ENCODE results near the gene USP37.
"Not testable (repeated sequence)": the region's sequence is repeated elsewhere in the genome, so short reads cannot be mapped to it uniquely, and the experiment has no call there.

Gene USP37

DNA sequence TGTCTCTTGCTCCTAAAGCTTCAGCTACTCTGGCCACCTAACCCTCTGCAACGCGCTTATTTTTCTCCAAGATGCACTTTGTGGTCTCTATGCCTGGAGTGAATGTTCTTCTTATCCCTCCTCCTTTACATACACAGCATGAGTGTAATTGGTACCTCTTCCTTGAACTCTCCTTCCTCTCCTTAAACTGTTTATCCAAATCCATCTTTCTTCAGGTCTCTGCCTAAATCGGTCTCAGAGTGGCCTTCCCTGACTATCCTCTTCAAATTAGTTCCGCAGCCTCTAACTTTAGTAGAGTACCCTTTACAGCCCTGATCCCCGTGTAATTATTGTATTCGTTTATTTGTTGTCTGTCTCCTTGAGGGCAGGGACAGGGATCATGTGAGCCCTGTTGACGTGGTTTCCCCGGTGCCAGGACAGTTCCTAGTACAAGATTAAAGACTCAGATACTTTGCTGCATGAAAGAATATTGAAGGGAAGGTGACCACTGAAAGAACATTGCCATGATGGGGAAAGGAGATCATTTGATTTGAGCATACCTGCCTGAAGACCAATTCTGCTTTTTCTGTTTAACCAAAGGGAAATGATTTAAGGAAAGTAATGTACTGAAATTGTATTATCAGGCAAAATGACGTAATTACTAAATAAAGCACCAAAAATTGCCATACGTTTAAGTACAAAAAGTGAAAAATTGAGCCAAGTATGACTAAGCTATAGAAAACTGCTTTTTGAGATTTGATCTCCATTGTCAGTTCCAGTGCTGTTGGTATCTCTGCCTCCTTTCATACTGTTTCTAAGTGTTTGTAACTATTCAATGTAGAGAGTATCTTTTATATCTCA, 1.7 kb upstream of the USP37 start:
- peak; percentile 64 to 68 for DNase-seq
- TF ChIP-seq POLR2A (IDR thresholded peaks at IDR 0.05; ENCODE audit: low read length) (peak; percentile 76), GATA1 (IDR thresholded peaks at IDR 0.05; ENCODE audit: low read depth, low read length) (no peak)

DNA sequence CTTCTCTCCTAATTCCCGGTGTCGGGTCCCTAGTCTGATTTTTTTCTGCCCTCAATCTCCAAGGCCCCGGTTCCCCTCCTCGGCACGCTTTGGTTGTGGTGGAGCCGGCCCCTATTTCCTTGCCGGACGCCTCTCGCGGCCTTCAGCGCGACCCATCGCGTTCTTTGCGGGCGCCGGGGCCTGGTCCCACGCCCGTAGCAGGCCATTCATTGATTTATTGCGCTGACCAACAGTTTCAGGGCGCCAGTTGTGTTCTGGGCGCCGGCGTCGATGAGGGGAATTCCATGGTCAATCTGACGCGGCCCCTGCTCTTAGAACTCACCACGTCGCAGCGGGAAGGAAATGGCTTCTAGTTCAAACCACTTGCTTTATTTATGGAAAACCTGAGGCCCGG, 884 bp upstream of the USP37 start:
- no peak for TF ChIP-seq GATA1 (IDR thresholded peaks at IDR 0.05; ENCODE audit: low read depth, low read length)
- TF ChIP-seq POLR2A (IDR thresholded peaks at IDR 0.05; ENCODE audit: low read length), result no peak
- DNase-seq, result peak; percentile 73

- TF ChIP-seq GATA1 (IDR thresholded peaks at IDR 0.05; ENCODE audit: low read depth, low read length) (no peak), POLR2A (IDR thresholded peaks at IDR 0.05; ENCODE audit: low read length) (no peak)
- no peak for DNase-seq
Measured at GRCh38 chr2:218567797-218568189, 358 bp downstream of the USP37 start.

DNA sequence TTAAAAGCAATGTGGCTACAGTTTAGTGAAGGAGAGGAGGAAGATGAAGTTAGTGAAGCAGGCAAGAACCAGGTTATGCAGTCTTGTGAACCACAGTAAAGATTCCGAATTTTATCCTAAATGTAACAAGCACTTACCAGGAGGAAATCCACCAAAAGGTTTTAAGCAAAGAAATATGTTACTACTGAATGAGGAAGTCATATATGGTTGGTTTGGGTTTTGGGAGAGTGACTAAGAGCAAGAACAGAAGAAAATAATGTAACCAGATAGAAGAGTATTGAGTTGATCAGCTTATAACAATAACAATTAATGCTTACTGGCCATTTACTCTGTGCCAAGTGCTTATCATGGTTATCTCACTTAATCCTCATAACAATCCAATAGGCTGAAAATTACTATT, 1.9 kb downstream of the USP37 start:
- no peak for DNase-seq
- TF ChIP-seq GATA1 (IDR thresholded peaks at IDR 0.05; ENCODE audit: low read depth, low read length), result no peak
- TF ChIP-seq POLR2A (IDR thresholded peaks at IDR 0.05; ENCODE audit: low read length), result no peak

DNA sequence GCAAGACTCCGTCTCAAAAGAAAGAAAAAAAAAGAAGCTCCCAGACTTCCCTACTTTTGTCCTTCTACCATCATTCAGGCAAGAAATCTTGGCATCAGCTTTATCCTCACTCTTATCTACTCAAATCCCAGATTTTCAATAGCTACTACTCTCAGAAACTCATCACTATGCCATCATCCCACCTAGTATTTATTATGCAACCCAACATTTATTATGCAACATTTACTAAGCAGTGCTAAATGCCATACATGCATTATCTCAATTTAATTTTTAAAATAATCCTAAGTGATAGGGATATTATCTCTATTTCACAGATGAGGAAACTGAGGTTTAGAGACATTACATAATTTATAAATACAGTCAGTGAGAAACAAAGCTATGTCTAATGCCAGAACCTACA, 4.1 kb downstream of the USP37 start:
- TF ChIP-seq POLR2A (IDR thresholded peaks at IDR 0.05; ENCODE audit: low read length) (no peak), GATA1 (IDR thresholded peaks at IDR 0.05; ENCODE audit: low read depth, low read length) (no peak)
- DNase-seq, result no peak

DNA sequence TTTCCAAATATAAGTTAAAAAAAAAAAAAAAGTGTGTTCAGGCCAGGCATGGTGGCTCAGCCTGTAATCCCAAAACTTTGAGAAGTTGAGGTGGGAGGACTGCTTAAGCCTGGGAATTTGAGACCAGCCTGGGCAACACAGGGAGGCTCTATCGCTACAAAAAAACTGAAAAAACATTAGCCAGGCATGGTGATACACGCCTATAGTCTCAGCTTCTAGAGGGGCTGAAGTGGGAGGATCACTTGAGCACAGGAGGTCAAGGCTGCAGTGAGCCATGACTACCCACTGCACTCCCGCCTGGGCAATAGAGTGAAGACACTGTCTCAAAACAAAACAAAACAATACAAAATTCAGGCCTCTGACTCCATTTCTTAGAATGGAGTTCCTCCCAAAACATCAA, 9.2 kb downstream of the USP37 start:
- TF ChIP-seq POLR2A (IDR thresholded peaks at IDR 0.05; ENCODE audit: low read length) (no peak), GATA1 (IDR thresholded peaks at IDR 0.05; ENCODE audit: low read depth, low read length) (no peak)
- DNase-seq, result no peak

DNA sequence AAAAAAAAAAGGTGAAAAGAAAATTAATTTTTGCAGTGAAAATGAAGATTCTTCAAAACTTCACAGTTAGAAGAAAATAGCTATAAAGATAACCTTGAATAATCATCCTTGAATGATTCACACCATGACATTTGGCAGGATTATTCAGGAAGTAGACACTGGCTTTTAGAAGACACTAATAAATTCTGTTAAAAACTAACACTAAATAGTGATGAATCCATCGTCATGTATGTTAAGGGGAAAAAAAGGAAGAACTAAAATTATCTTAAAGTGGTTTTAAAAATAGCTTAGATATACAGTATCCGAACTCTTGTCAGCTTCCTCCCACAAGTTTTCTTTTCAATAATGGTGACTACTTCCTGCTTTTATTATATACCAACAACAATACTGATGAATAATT, 10.2 kb downstream of the USP37 start:
- DNase-seq, result no peak
- no peak for TF ChIP-seq GATA1 (IDR thresholded peaks at IDR 0.05; ENCODE audit: low read depth, low read length)
- TF ChIP-seq POLR2A (IDR thresholded peaks at IDR 0.05; ENCODE audit: low read length), result no peak

- no peak for DNase-seq
- TF ChIP-seq GATA1 (IDR thresholded peaks at IDR 0.05; ENCODE audit: low read depth, low read length) (no peak), POLR2A (IDR thresholded peaks at IDR 0.05; ENCODE audit: low read length) (no peak)
Measured at GRCh38 chr2:218555527-218555926, 12.6 kb downstream of the USP37 start.

GRCh38 chr2:218554225-218554624, 13.9 kb downstream of the USP37 start:
- not testable (repeated sequence) for DNase-seq

DNA sequence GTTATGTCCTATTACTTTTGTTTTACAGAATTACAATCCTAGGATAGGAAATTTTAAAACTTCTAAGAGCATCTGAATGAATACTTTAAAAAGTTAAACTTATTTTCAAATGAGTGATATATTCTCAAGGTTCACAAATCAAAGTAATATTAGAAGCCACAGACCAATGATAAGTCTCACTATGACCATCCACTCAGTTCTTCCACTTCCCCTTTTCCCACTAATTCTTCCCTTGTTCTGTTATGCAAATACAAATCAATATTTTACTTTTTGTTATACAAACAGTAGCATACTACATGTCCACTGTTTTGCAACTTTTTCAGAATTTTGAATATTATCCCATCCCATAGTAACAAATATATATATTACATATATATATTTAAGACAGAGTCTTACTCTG, 20.2 kb downstream of the USP37 start:
- no peak for DNase-seq
- TF ChIP-seq POLR2A (IDR thresholded peaks at IDR 0.05; ENCODE audit: low read length) (no peak), GATA1 (IDR thresholded peaks at IDR 0.05; ENCODE audit: low read depth, low read length) (no peak)

DNA sequence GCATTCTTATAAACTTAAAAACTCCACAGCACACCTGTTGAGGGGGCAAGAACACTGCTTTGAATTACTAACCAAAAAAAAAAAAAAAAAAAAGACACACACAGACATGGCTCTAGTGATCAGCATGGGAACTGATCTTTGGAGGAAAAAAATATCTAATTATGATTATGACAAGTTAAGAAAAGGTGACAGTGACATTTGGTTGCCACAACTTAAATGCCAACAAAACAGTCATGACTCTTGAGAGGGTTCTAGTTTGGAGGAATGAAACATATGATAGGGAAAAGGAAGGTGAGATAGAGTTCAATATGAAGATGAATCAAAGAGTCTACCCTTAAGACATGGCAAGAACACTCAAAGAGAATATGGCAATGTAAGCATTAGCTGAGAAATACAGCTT, 20.6 kb downstream of the USP37 start:
- no peak for DNase-seq
- TF ChIP-seq GATA1 (IDR thresholded peaks at IDR 0.05; ENCODE audit: low read depth, low read length) (no peak), POLR2A (IDR thresholded peaks at IDR 0.05; ENCODE audit: low read length) (no peak)

- no peak for TF ChIP-seq POLR2A (IDR thresholded peaks at IDR 0.05; ENCODE audit: low read length)
- TF ChIP-seq GATA1 (IDR thresholded peaks at IDR 0.05; ENCODE audit: low read depth, low read length), result no peak
Measured at GRCh38 chr2:218546012-218546411, 22.1 kb downstream of the USP37 start.

GRCh38 chr2:218540015-218540414, 28.1 kb downstream of the USP37 start:
- TF ChIP-seq POLR2A (IDR thresholded peaks at IDR 0.05; ENCODE audit: low read length), result no peak
- no peak for TF ChIP-seq GATA1 (IDR thresholded peaks at IDR 0.05; ENCODE audit: low read depth, low read length)
- DNase-seq, result no peak

More at GRCh38 chr2:218546012-218546411, 22.1 kb downstream of the USP37 start:
- no peak for DNase-seq

- TF ChIP-seq GATA1 (IDR thresholded peaks at IDR 0.05; ENCODE audit: low read depth, low read length), result no peak
- TF ChIP-seq POLR2A (IDR thresholded peaks at IDR 0.05; ENCODE audit: low read length), result no peak
- no peak for DNase-seq
Measured at GRCh38 chr2:218536804-218537494, 31.2 kb downstream of the USP37 start.

GRCh38 chr2:218529990-218530389, 38.2 kb downstream of the USP37 start:
- TF ChIP-seq GATA1 (IDR thresholded peaks at IDR 0.05; ENCODE audit: low read depth, low read length) (no peak), POLR2A (IDR thresholded peaks at IDR 0.05; ENCODE audit: low read length) (no peak)
- no peak for DNase-seq

DNA sequence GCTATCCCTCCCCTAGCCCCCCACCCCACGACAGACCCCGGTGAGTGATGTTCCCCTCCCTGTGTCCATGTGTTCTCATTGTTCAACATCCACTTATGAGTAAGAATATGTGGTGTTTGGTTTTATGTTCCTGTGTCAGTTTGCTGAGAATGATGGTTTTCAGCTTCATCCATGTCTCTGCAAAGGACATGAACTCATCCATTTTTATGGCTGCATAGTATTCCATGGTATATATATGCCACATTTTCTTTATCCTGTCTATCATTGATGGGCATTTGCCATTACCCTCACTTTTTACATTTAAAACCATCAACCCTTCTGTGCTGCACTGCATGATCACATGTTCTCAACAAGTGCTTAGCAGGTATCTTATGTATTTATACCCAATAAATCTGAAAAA, 39.7 kb downstream of the USP37 start:
- not testable (repeated sequence) for DNase-seq

Data from erythroblast (primary cell).